Umbilical cord (tissue), 1 donor: ENCODE results near the gene MAGEB2. TPM values are rescaled to one million over a fixed set of nuclear protein-coding genes. Genes with fewer than 3 reads are reported as not detected.

Source experiments
- total RNA-seq: library from RNA; depleted of rRNA; stranded (reverse); fragments of >200 nt; gene quantifications from one replicate; pipeline ENCODE4 v1.2.3, GENCODE V29; 2014; ENCODE audit warnings: low replicate concordance; ENCODE audit not compliant: insufficient read depth

The MAGEB2 gene
- total RNA-seq, 1 donor from 2014 or later = not detected

Other genes with a start within 250 kb of the MAGEB2 start
- not detected for gene MAGEB3, start 15.1 kb downstream of the MAGEB2 start, total RNA-seq
- not detected for gene MAGEB4, start 26.4 kb downstream of the MAGEB2 start, total RNA-seq
- gene MAGEB1, start 31.6 kb downstream of the MAGEB2 start, total RNA-seq = 0.96 TPM
- not detected for gene NR0B1, start 93.8 kb downstream of the MAGEB2 start, total RNA-seq